ENCODE measurements around the gene MRNIP.
"Not testable (repeated sequence)": the region's sequence is repeated elsewhere in the genome, so short reads cannot be mapped to it uniquely, and the experiment has no call there.

Gene MRNIP

DNA sequence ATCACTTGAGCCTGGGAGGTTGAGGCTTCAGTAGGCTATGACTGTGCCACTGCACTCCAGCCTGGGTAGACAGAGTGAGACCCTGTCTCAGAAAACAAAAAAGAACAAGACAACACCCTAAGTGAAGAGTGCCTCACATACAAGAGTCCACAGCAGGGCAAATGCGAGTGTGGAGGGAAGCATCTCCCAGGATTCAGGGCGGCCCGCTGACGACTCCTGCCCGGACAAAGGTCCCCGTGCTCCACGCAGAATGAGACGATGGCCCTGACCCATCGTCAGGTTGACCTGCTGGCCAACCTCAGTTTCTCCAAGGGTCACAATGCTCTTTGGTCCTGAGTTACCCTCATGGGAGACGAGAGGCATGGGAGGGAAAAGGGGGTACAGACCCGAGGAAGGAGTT is 18.3 kb downstream of the MRNIP start:
- H3K9me3 ChIP-seq (ENCODE audit: control insufficient read depth, low read length), result no peaks in the 10 kb centered on the region
- peaks cover 14% of the 10 kb centered on the region for H3K36me3 ChIP-seq (ENCODE audit: control insufficient read depth, insufficient read depth, low read length)
- H3K27me3 ChIP-seq (ENCODE audit: control insufficient read depth, insufficient read depth, low read length), result no peaks in the 10 kb centered on the region
- H3K4me1 ChIP-seq (ENCODE audit: control insufficient read depth, insufficient read depth, low read length), result peaks cover 16% of the 10 kb centered on the region
- H3K9ac ChIP-seq (ENCODE audit: low read length), result no peak overlapping the region
- no peak overlapping the region for H3K4me3 ChIP-seq (ENCODE audit: low read length)

DNA sequence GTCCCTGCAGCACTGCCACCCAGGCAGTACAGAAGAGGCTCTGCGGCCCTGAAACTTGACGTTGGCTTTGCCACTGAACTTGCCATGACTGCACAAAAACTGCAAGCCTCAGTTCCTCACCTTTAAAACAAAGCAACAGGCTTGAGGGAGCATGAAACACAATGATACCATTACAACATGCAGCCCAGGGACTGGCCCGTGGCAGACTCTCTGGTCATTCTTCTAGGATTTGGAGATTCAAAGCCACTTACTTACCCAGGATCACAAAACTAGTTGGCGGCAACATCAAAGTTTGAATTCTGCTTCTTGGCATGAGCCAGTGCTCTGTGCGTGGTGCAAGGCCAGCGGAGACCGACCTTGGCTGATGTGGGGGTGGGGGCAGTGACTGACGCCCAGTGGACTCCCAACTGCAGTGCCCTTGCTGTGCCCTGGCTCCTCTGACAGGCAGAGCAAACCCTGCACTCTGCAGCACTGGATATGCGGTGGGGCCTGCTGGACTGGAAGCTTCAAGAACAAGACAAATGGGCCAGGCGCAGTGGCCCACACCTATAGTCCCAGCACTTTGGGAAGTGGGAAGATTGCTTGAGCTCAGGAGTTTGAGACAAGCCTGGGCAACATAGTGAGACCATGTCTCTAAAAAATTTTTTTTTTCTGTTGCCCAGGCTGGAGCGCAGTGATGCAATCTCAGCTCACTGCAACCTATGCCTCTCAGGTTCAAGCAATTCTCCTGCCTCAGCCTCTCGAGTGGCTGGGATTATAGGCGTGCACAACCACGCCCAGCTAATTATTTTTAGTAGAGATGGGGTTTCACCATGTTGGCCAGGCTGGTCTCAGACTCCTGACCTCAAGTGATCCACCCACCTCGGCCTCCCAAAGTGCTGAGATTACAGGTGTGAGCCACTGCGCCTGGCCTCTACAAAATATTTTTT is 19.0 kb downstream of the MRNIP start:
- H3K36me3 ChIP-seq (ENCODE audit: control insufficient read depth, insufficient read depth, low read length), result peaks cover 14% of the 10 kb centered on the region
- H3K4me3 ChIP-seq (ENCODE audit: low read length), result no peak overlapping the region
- no peaks in the 10 kb centered on the region for H3K27me3 ChIP-seq (ENCODE audit: control insufficient read depth, insufficient read depth, low read length)
- no peaks in the 10 kb centered on the region for H3K9me3 ChIP-seq (ENCODE audit: control insufficient read depth, low read length)
- peaks cover 16% of the 10 kb centered on the region for H3K4me1 ChIP-seq (ENCODE audit: control insufficient read depth, insufficient read depth, low read length)
- no peak overlapping the region for H3K9ac ChIP-seq (ENCODE audit: low read length)

DNA sequence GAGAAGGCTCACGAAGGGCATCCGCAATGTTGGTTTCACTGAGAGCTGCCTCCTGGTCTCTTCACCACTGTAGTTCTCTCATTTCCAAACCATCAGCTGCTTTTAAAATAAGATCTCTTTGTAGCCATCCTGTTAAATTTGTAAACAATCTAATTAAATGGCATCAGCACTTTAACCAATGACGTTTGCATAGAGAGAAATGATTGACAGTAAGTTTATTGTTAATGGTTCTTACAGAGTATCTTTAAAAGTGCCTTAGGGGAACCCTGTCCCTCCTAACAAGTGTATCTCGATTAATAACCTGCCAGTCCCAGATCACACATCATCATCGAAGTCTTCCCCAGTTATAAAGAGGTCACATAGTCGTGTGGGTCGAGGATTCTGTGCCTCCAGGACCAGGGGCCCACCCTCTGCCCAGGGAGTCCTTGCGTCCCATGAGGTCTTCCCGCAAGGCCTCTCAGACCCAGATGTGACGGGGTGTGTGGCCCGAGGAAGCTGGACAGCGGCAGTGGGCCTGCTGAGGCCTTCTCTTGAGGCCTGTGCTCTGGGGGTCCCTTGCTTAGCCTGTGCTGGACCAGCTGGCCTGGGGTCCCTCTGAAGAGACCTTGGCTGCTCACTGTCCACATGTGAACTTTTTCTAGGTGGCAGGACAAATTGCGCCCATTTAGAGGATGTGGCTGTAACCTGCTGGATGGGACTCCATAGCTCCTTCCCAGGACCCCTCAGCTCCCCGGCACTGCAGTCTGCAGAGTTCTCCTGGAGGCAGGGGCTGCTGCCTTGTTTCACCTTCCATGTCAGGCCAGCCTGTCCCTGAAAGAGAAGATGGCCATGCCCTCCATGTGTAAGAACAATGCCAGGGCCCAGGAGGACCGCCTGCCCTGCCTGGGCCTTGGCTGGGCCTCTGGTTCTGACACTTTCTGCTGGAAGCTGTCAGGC is 21.3 kb downstream of the MRNIP start:
- Histone ChIP-seq H3K9me3 (ENCODE audit: control insufficient read depth, low read length) (no peaks in the 10 kb centered on the region), H3K4me1 (ENCODE audit: control insufficient read depth, insufficient read depth, low read length) (peaks cover 16% of the 10 kb centered on the region), H3K4me3 (ENCODE audit: low read length) (no peak overlapping the region), H3K27me3 (ENCODE audit: control insufficient read depth, insufficient read depth, low read length) (no peaks in the 10 kb centered on the region), H3K36me3 (ENCODE audit: control insufficient read depth, insufficient read depth, low read length) (peaks cover 30% of the 10 kb centered on the region), H3K9ac (ENCODE audit: low read length) (no peak overlapping the region)

DNA sequence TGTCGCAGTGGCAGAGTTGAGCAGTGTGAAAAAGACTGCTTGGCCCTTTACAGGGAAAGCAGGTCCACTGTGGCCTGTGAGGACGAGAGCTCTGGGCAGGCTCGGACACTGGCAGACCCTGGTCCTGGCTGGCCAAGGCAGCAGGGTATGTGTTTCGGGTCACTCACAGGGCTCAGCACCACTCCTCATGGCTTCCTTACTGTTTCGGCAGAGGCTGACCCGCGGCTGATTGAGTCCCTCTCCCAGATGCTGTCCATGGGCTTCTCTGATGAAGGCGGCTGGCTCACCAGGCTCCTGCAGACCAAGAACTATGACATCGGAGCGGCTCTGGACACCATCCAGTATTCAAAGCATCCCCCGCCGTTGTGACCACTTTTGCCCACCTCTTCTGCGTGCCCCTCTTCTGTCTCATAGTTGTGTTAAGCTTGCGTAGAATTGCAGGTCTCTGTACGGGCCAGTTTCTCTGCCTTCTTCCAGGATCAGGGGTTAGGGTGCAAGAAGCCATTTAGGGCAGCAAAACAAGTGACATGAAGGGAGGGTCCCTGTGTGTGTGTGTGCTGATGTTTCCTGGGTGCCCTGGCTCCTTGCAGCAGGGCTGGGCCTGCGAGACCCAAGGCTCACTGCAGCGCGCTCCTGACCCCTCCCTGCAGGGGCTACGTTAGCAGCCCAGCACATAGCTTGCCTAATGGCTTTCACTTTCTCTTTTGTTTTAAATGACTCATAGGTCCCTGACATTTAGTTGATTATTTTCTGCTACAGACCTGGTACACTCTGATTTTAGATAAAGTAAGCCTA is 22.2 kb downstream of the MRNIP start:
- Histone ChIP-seq H3K27me3 (ENCODE audit: control insufficient read depth, insufficient read depth, low read length) (no peaks in the 10 kb centered on the region), H3K4me3 (ENCODE audit: low read length) (no peak overlapping the region), H3K4me1 (ENCODE audit: control insufficient read depth, insufficient read depth, low read length) (peaks cover 16% of the 10 kb centered on the region), H3K9me3 (ENCODE audit: control insufficient read depth, low read length) (no peaks in the 10 kb centered on the region), H3K9ac (ENCODE audit: low read length) (no peak overlapping the region), H3K36me3 (ENCODE audit: control insufficient read depth, insufficient read depth, low read length) (peaks cover 37% of the 10 kb centered on the region)

DNA sequence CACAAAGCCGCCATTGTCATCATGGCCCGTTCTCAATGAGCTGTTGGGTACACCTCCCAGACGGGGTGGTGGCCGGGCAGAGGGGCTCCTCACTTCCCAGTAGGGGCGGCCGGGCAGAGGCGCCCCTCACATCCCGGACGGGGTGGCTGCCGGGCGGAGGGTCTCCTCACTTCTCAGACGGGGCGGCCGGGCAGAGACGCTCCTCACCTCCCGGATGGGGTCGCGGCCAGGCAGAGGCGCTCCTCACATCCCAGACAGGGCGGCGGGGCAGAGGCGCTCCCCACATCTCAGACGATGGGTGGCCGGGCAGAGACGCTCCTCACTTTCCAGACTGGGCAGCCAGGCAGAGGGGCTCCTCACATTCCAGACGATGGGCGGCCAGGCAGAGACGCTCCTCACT is 23.7 kb downstream of the MRNIP start:
- not testable (repeated sequence) for H3K27me3 ChIP-seq (ENCODE audit: control insufficient read depth, insufficient read depth, low read length); H3K4me3 ChIP-seq (ENCODE audit: low read length); H3K9me3 ChIP-seq (ENCODE audit: control insufficient read depth, low read length); H3K9ac ChIP-seq (ENCODE audit: low read length)
- Histone ChIP-seq H3K4me1 (ENCODE audit: control insufficient read depth, insufficient read depth, low read length) (peaks cover 16% of the 10 kb centered on the region), H3K36me3 (ENCODE audit: control insufficient read depth, insufficient read depth, low read length) (peaks cover 45% of the 10 kb centered on the region)

DNA sequence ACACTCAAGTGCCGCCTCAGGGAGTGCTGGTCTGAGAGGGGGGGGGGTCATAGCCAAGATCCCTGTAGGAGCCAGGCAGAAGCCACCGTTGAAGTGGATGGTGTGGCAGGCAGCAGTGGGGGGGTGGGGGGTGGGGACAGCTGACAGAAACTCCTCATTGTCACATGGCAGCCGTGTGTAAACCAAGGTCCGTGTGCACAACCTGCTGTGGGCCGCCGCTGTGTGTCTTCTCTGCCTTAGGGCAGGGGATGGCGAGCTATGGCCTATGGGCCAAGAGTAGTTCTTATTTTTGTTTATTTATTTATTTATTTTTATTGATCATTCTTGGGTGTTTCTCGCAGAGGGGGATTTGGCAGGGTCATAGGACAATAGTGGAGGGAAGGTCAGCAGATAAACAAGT is 24.5 kb downstream of the MRNIP start:
- Histone ChIP-seq H3K4me3 (ENCODE audit: low read length) (no peak overlapping the region), H3K9ac (ENCODE audit: low read length) (no peak overlapping the region), H3K9me3 (ENCODE audit: control insufficient read depth, low read length) (no peaks in the 10 kb centered on the region), H3K4me1 (ENCODE audit: control insufficient read depth, insufficient read depth, low read length) (peaks cover 16% of the 10 kb centered on the region), H3K36me3 (ENCODE audit: control insufficient read depth, insufficient read depth, low read length) (peaks cover 49% of the 10 kb centered on the region), H3K27me3 (ENCODE audit: control insufficient read depth, insufficient read depth, low read length) (no peaks in the 10 kb centered on the region)

DNA sequence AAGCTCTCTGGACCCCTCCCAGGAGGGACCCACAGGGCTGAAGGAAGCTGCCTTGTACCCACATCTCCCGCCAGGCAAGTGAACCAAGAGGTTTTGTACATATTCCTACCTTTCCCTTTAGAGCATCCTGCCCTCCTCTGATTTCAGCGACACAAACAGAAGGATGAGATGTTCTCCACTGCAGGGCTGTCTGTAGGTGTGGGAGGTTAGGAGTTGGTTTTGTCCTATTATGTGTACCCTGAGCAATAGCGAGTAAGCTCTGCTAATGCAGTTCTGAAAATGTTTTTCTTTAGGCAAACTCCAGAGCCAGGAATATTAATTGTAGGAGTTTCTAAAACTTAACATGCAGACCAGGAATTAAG is 24.9 kb downstream of the MRNIP start:
- no peak overlapping the region for H3K9ac ChIP-seq (ENCODE audit: low read length)
- H3K4me1 ChIP-seq (ENCODE audit: control insufficient read depth, insufficient read depth, low read length), result peaks cover 16% of the 10 kb centered on the region
- H3K9me3 ChIP-seq (ENCODE audit: control insufficient read depth, low read length), result no peaks in the 10 kb centered on the region
- peaks cover 52% of the 10 kb centered on the region for H3K36me3 ChIP-seq (ENCODE audit: control insufficient read depth, insufficient read depth, low read length)
- no peaks in the 10 kb centered on the region for H3K27me3 ChIP-seq (ENCODE audit: control insufficient read depth, insufficient read depth, low read length)
- H3K4me3 ChIP-seq (ENCODE audit: low read length), result no peak overlapping the region

DNA sequence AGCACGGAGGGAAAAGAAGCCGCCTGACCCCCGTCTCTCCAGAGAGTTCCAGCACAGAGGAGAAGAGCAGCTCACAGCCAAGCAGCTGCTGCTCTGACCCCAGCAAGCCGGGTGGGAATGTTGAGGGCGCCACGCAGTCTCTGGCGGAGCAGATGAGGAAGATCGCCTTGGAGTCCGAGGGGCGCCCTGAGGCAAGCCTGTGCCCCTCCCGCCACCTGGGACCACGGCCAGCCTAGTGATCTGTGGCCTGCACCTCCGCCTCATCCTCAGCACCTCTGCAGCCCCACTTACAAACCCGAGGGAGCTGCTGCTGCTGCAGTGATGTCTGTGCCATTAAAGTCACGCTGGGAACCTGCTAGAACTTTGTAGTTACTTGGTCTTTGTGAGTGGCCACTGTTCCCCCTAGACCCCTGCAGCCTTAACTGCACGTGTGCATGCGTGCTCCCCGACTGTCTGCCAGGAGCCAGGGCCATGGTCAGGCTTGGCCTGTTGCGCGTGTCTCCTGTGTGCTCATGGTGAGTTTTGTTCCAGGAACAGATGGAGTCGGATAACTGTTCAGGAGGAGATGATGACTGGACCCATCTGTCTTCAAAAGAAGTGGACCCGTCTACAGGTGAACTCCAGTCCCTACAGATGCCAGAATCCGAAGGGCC is 25.4 kb downstream of the MRNIP start:
- Histone ChIP-seq H3K36me3 (ENCODE audit: control insufficient read depth, insufficient read depth, low read length) (peaks cover 53% of the 10 kb centered on the region), H3K9me3 (ENCODE audit: control insufficient read depth, low read length) (no peaks in the 10 kb centered on the region), H3K4me3 (ENCODE audit: low read length) (no peak overlapping the region)

DNA sequence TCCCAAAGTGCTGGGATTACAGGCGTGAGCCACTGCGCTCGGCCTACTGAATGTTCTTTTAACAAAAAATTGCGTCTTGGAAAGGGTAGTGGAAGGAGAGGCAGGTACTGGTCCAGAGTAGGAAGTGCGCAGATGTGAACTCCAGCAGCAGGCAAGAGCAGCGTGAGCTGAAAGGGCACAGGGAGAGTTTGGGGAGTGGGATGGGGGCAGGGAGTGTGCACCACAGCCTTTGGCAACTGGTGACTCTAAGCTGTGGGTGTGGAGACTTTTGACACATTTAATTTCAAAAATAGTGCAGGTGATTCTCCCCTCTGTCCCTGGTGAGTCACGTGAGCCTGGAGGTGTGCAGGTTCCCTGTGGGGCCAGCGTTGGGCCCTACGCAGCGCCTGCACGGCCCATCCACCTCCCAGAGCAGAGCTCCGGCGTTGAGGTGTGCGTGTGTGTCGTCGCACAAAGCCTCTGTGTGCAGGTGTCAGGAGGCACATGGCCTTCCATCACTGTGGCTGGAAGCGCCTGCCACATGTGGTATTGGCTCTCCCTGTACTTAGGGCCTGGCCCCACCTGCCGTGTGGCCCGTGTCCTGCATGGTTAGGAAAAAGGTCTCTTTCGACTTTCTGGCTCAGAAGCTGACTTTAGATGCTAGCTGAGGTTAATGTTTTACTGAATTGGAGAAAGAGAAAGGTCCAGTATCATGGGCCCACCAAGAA is 26.4 kb downstream of the MRNIP start:
- H3K4me3 ChIP-seq (ENCODE audit: low read length), result no peak overlapping the region
- peaks cover 43% of the 10 kb centered on the region for H3K36me3 ChIP-seq (ENCODE audit: control insufficient read depth, insufficient read depth, low read length)
- no peak overlapping the region for H3K9ac ChIP-seq (ENCODE audit: low read length)
- H3K27me3 ChIP-seq (ENCODE audit: control insufficient read depth, insufficient read depth, low read length), result no peaks in the 10 kb centered on the region
- peaks cover 13% of the 10 kb centered on the region for H3K4me1 ChIP-seq (ENCODE audit: control insufficient read depth, insufficient read depth, low read length)
- no peaks in the 10 kb centered on the region for H3K9me3 ChIP-seq (ENCODE audit: control insufficient read depth, low read length)

More for the DNA sequence above, 25.4 kb downstream of the MRNIP start:
- no peak overlapping the region for H3K9ac ChIP-seq (ENCODE audit: low read length)
- peaks cover 16% of the 10 kb centered on the region for H3K4me1 ChIP-seq (ENCODE audit: control insufficient read depth, insufficient read depth, low read length)
- H3K27me3 ChIP-seq (ENCODE audit: control insufficient read depth, insufficient read depth, low read length), result no peaks in the 10 kb centered on the region

DNA sequence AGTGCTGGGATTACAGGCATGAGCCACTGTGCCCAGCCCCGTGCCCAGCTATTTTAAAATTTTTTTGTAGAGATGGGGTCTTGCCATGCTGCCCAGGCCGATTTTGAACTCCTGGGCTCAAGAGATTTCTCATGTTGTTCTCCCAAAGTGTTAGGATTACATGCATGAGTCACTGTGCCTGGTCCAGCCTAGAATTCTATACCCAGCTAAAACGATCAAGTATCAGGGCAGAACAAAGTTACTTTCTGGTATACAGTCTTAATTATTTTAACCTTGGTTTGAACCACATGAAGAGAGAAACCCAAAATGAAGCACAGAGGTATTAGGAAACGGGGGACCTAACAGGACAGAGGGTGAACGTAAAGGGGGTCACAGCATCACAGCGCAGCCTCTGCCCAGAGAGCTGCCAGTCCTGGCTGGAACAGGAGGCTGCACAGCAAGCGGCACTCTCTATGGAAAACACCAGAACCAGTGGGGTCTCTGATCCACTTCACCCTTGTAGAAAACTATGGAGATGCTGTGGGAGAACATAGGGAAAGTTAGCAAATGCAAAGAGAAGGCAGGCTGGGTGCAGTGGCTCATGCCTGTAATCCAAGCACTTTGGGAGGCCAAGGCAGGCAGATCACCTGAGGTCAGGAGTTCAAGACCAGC is 27.7 kb downstream of the MRNIP start:
- Histone ChIP-seq H3K9me3 (ENCODE audit: control insufficient read depth, low read length) (no peaks in the 10 kb centered on the region), H3K27me3 (ENCODE audit: control insufficient read depth, insufficient read depth, low read length) (no peaks in the 10 kb centered on the region), H3K36me3 (ENCODE audit: control insufficient read depth, insufficient read depth, low read length) (peaks cover 39% of the 10 kb centered on the region), H3K9ac (ENCODE audit: low read length) (no peak overlapping the region), H3K4me3 (ENCODE audit: low read length) (no peak overlapping the region), H3K4me1 (ENCODE audit: control insufficient read depth, insufficient read depth, low read length) (peaks cover under 1% of the 10 kb centered on the region)

Data from mucosa of stomach (tissue), 1 donor.